HepG2 (cell line): ENCODE data around the gene TMEM14B. TPM values are rescaled to one million over a fixed set of nuclear protein-coding genes. Genes with fewer than 3 reads are reported as not detected.

Experiments used
- CBX2 ChIP-seq, 2 experiments: fragments of 200-600 bp in 1 of 2; sonication (generic); formaldehyde crosslinking in 1 of 2; IDR thresholded peaks; 2 replicates each; pipeline versions ENCODE4 v1.7.0 to v1.8.1; 2018 to 2022; ENCODE audit warnings: low read depth in 2 of 2, low read length in 1 of 2, mild to moderate bottlenecking in 1 of 2, missing genetic modification reagents in 1 of 2
- GTF3A ChIP-seq: sonication (generic); formaldehyde crosslinking; conservative IDR thresholded peaks from 2 replicates; pipeline ENCODE4 v1.4.0; 2020; ENCODE audit warnings: mild to moderate bottlenecking, missing genetic modification reagents
- HDAC1 ChIP-seq: sonication (generic); formaldehyde crosslinking; IDR thresholded peaks from 2 replicates; pipeline ENCODE4 v1.5.1; 2020; ENCODE audit warnings: mild to moderate bottlenecking, missing genetic modification reagents
- ISL2 ChIP-seq: sonication (generic); formaldehyde crosslinking; IDR thresholded peaks from 2 replicates; pipeline ENCODE4 v1.5.0; 2020; ENCODE audit warnings: missing genetic modification reagents
- NFATC3 ChIP-seq: sonication (generic); formaldehyde crosslinking; IDR thresholded peaks from 2 replicates; pipeline ENCODE4 v1.5.1; 2020; ENCODE audit warnings: mild to moderate bottlenecking, missing genetic modification reagents
- NFE2L1 ChIP-seq: sonication (generic); formaldehyde crosslinking; IDR thresholded peaks from 2 replicates; pipeline ENCODE4 v1.4.0; 2020; ENCODE audit warnings: missing genetic modification reagents, mild to moderate bottlenecking, borderline replicate concordance
- RFX3 ChIP-seq: IDR thresholded peaks from 2 replicates; pipeline ENCODE4 v1.6.1; 2016; ENCODE audit warnings: missing biosample characterization, missing genetic modification reagents
- SKI ChIP-seq: fragments of 450-650 bp; IDR thresholded peaks from one replicate; pipeline ENCODE4 v1.6.1; 2018; ENCODE audit warnings: mild to moderate bottlenecking; ENCODE audit not compliant: partially characterized antibody
- SP2 ChIP-seq: sonication (generic); formaldehyde crosslinking; IDR thresholded peaks from 2 replicates; pipeline ENCODE4 v1.5.1; 2020; ENCODE audit warnings: mild to moderate bottlenecking, missing genetic modification reagents
- ZBTB34 ChIP-seq: sonication (generic); formaldehyde crosslinking; IDR thresholded peaks from 2 replicates; pipeline ENCODE4 v1.8.0; 2022; ENCODE audit warnings: mild to moderate bottlenecking, missing genetic modification reagents
- ZBTB40 ChIP-seq, 2 experiments: fragments of 450-650 bp in 1 of 2; sonication (generic) in 1 of 2; formaldehyde crosslinking in 1 of 2; IDR thresholded peaks; 2 replicates each; pipeline versions ENCODE4 v1.6.1 to v1.8.0; 2016 to 2022; ENCODE audit warnings: antibody characterized with exemption in 1 of 2, mild to moderate bottlenecking in 1 of 2, missing genetic modification reagents in 1 of 2
- ZIK1 ChIP-seq: sonication (generic); formaldehyde crosslinking; IDR thresholded peaks from 2 replicates; pipeline ENCODE4 v1.5.0; 2020; ENCODE audit warnings: mild to moderate bottlenecking, low read depth, missing genetic modification reagents, borderline replicate concordance
- ZNF136 ChIP-seq: sonication (generic); formaldehyde crosslinking; IDR thresholded peaks from 2 replicates; pipeline ENCODE4 v1.8.1; 2022; ENCODE audit warnings: low read depth, mild to moderate bottlenecking, moderate library complexity, missing genetic modification reagents
- ZNF256 ChIP-seq: sonication (generic); formaldehyde crosslinking; conservative IDR thresholded peaks from 2 replicates; pipeline ENCODE4 v1.4.0; 2020; ENCODE audit warnings: missing genetic modification reagents
- ZNF264 ChIP-seq: sonication (generic); formaldehyde crosslinking; IDR thresholded peaks from 2 replicates; pipeline ENCODE4 v1.4.0; 2020; ENCODE audit warnings: missing genetic modification reagents
- polyA plus RNA-seq, 8 experiments: library from polyadenylated mRNA; depleted of rRNA in 3 of 8; stranded (reverse) in 7 of 8; unstranded in 1 of 8; fragments of >200 nt; fragmentation: Illumina TruSeq in 4 of 8; extraction: Trizol in 4 of 8; gene quantifications; 2 replicates each; pipeline versions ENCODE4 v1.2.1 to v1.2.3, GENCODE V29; 2011 to 2016; ENCODE audit warnings: low read depth in 4 of 8, missing spikeins in 1 of 8, mixed read lengths in 1 of 8; ENCODE audit not compliant: insufficient read depth in 1 of 8
- total RNA-seq, 5 experiments: library from RNA; depleted of rRNA; stranded (reverse); fragments of >200 nt; fragmentation: Illumina TruSeq; extraction: Trizol; gene quantifications; 2 replicates each; pipeline ENCODE4 v1.2.3, GENCODE V29; 2016; ENCODE audit warnings: low read depth in 1 of 5
- TF ChIP-seq, protein P1 (sequence below): sonication (generic); formaldehyde crosslinking; IDR thresholded peaks from 2 replicates; pipeline ENCODE4 v1.5.1; 2020; ENCODE audit warnings: missing genetic modification reagents, mild to moderate bottlenecking, borderline replicate concordance

TMEM14B gene
- total and polyA plus RNA-seq, 2 of the 13 experiments (the other 11 are each of a cell fraction or from before 2014, with no cell fraction given) = 133 to 200 TPM

DNA sequence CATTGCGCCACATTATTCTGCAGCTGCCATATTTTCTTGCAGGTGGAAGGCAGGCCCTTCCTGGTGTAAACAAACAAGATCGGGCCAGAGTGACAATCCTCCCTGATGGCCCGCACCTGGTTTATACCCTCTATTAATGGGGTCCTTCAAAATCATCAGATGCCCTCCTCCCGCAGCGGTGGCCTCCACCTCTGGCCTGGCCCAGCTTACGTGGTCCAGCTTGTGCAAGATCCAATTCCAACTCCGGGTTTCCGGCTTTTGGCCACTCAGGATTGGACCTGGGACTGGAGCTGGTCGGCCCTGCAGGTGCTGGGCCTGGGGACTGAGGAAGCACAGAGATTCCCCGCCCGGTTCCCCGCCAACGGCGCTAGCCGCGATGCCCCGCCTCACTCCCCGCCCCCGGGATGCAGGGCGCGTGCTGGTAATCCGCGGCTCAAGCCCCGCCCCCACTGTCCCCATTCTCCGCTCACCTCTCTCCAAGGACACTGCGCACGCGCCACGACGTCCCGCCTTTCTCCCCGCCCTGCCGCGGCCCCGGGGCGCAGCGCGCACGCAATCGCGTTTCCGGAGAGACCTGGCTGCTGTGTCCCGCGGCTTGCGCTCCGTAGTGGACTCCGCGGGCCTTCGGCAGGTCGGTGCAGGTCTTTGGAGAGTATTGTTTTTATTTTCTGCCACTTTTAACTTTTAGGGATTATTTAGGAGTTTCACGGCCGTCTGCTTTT, at the start of gene TMEM14B (continued):
- TF ChIP-seq SP2 (CRISPR knock-in tag) (peak; percentile 55; the same call in 1 of the 2 replicates), ZNF264 (no peak), GTF3A (CRISPR knock-in tag) (no peak), NFATC3 (peak; percentile 82), ZNF136 (no peak; the same call in none of the 2 replicates), ISL2 (CRISPR knock-in tag) (0 out of 2 replicates have a peak, but pooled peaks have one; percentile 55), ZBTB34 (no peak), CBX2 (IDR thresholded peaks at IDR 0.05; ENCODE audit: low read depth, low read length) (no peak), CBX2 (CRISPR knock-in tag; IDR thresholded peaks at IDR 0.05; ENCODE audit: low read depth) (peak; percentile 94; the same call in 1 of the 2 replicates), ZIK1 (CRISPR knock-in tag) (peak; percentile 75; the same call in 1 of the 2 replicates), RFX3 (CRISPR knock-in tag) (0 out of 2 replicates have a peak, but pooled peaks have one; percentile 22), NFE2L1 (CRISPR knock-in tag) (no peak), SKI (peak; percentile 21), ZNF256 (CRISPR knock-in tag) (peak; percentile 49), HDAC1 (CRISPR knock-in tag) (peak; percentile 95), ZBTB40 (IDR thresholded peaks at IDR 0.05) (no peak), ZBTB40 (CRISPR knock-in tag; IDR thresholded peaks at IDR 0.05) (peak; percentile 74)
- TF ChIP-seq, protein P1, sequence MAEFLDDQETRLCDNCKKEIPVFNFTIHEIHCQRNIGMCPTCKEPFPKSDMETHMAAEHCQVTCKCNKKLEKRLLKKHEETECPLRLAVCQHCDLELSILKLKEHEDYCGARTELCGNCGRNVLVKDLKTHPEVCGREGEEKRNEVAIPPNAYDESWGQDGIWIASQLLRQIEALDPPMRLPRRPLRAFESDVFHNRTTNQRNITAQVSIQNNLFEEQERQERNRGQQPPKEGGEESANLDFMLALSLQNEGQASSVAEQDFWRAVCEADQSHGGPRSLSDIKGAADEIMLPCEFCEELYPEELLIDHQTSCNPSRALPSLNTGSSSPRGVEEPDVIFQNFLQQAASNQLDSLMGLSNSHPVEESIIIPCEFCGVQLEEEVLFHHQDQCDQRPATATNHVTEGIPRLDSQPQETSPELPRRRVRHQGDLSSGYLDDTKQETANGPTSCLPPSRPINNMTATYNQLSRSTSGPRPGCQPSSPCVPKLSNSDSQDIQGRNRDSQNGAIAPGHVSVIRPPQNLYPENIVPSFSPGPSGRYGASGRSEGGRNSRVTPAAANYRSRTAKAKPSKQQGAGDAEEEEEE (CRISPR knock-in tag) = peak; percentile 28; the same call in 1 of the 2 replicates
